WTC11 (cell line): Measurements from ENCODE around the gene SURF2. TPM values are rescaled to one million over a fixed set of nuclear protein-coding genes. Genes with fewer than 3 reads are reported as not detected.

ENCODE experiments used
- ARID4B ChIP-seq: sonication (generic); formaldehyde crosslinking; IDR thresholded peaks from 2 replicates; pipeline ENCODE4 v1.8.0; 2023; ENCODE audit warnings: missing genetic modification reagents, mild to moderate bottlenecking, borderline replicate concordance
- ATF1 ChIP-seq: sonication (generic); formaldehyde crosslinking; IDR thresholded peaks from 2 replicates; pipeline ENCODE4 v1.8.1; 2023; ENCODE audit warnings: mild to moderate bottlenecking, moderate library complexity, missing genetic modification reagents
- GABPB1 ChIP-seq: sonication (generic); formaldehyde crosslinking; IDR thresholded peaks from 2 replicates; pipeline ENCODE4 v1.8.1; 2023; ENCODE audit warnings: mild to moderate bottlenecking, missing genetic modification reagents
- IRF1 ChIP-seq: sonication (generic); formaldehyde crosslinking; IDR thresholded peaks from 2 replicates; pipeline ENCODE4 v1.8.0; 2023; ENCODE audit warnings: missing genetic modification reagents
- NR1H2 ChIP-seq: sonication (generic); formaldehyde crosslinking; IDR thresholded peaks from 2 replicates; pipeline ENCODE4 v1.9.0; 2021; ENCODE audit warnings: mild to moderate bottlenecking, moderate library complexity, missing genetic modification reagents
- NR3C1 ChIP-seq: sonication (generic); formaldehyde crosslinking; conservative IDR thresholded peaks from 2 replicates; pipeline ENCODE4 v1.8.1; 2023; ENCODE audit warnings: low read depth, mild to moderate bottlenecking, missing genetic modification reagents
- RELA ChIP-seq: sonication (generic); formaldehyde crosslinking; IDR thresholded peaks from 2 replicates; pipeline ENCODE4 v1.8.1; 2022; ENCODE audit warnings: missing genetic modification reagents, mild to moderate bottlenecking, borderline replicate concordance
- RORB ChIP-seq: fragments of 250-450 bp; sonication (Bioruptor Pico); IDR thresholded peaks from 2 replicates; pipeline ENCODE4 v1.9.0; 2021; ENCODE audit warnings: mild to moderate bottlenecking
- SMAD3 ChIP-seq: sonication (generic); formaldehyde crosslinking; IDR thresholded peaks from 2 replicates; pipeline ENCODE4 v1.8.0; 2022; ENCODE audit warnings: missing genetic modification reagents, mild to moderate bottlenecking, borderline replicate concordance
- SP1 ChIP-seq: sonication (generic); formaldehyde crosslinking; conservative IDR thresholded peaks from 2 replicates; pipeline ENCODE4 v1.8.1; 2022; ENCODE audit warnings: missing genetic modification reagents
- TCF7 ChIP-seq: sonication (generic); formaldehyde crosslinking; IDR thresholded peaks from 2 replicates; pipeline ENCODE4 v1.8.0; 2022; ENCODE audit warnings: mild to moderate bottlenecking, low read depth, missing genetic modification reagents, moderate library complexity
- TP53 ChIP-seq: sonication (generic); formaldehyde crosslinking; IDR thresholded peaks from 2 replicates; pipeline ENCODE4 v1.8.1; 2023; ENCODE audit warnings: mild to moderate bottlenecking, missing genetic modification reagents
- ZBTB43 ChIP-seq: sonication (generic); formaldehyde crosslinking; IDR thresholded peaks from 2 replicates; pipeline ENCODE4 v1.8.1; 2023; ENCODE audit warnings: mild to moderate bottlenecking, missing genetic modification reagents
- ZNF121 ChIP-seq: sonication (generic); formaldehyde crosslinking; IDR thresholded peaks from 2 replicates; pipeline ENCODE4 v1.8.0; 2023; ENCODE audit warnings: missing genetic modification reagents
- ZNF232 ChIP-seq: sonication (generic); formaldehyde crosslinking; IDR thresholded peaks from 2 replicates; pipeline ENCODE4 v1.8.0; 2022; ENCODE audit warnings: mild to moderate bottlenecking, missing genetic modification reagents
- ZNF423 ChIP-seq: fragments of 250-450 bp; sonication (Bioruptor Pico); IDR thresholded peaks from 2 replicates; pipeline ENCODE4 v2.1.2; 2022; ENCODE audit warnings: mild to moderate bottlenecking, moderate library complexity
- total RNA-seq: library from RNA; stranded (reverse); gene quantifications from 3 replicates; pipeline ENCODE4 v1.2.3, GENCODE V29; 2021
- TF ChIP-seq, protein P1 (sequence below): sonication (generic); formaldehyde crosslinking; IDR thresholded peaks from 2 replicates; pipeline ENCODE4 v1.8.0; 2022; ENCODE audit warnings: mild to moderate bottlenecking, missing genetic modification reagents
- TF ChIP-seq, protein P2 (sequence below): sonication (generic); formaldehyde crosslinking; IDR thresholded peaks from 2 replicates; pipeline ENCODE4 v1.8.0; 2023; ENCODE audit warnings: mild to moderate bottlenecking, missing genetic modification reagents
- TF ChIP-seq, protein P3 (sequence below): fragments of 250-450 bp; sonication (Bioruptor Pico); IDR thresholded peaks from 2 replicates; pipeline ENCODE4 v1.9.0; 2021; ENCODE audit warnings: mild to moderate bottlenecking
- TF ChIP-seq, protein P4 (sequence below): sonication (generic); formaldehyde crosslinking; IDR thresholded peaks from 2 replicates; pipeline ENCODE4 v1.8.1; 2023; ENCODE audit warnings: mild to moderate bottlenecking, missing genetic modification reagents, borderline replicate concordance

SURF2 gene
- total RNA-seq, 1 experiment from 2014 or later: 33.3 TPM

DNA sequence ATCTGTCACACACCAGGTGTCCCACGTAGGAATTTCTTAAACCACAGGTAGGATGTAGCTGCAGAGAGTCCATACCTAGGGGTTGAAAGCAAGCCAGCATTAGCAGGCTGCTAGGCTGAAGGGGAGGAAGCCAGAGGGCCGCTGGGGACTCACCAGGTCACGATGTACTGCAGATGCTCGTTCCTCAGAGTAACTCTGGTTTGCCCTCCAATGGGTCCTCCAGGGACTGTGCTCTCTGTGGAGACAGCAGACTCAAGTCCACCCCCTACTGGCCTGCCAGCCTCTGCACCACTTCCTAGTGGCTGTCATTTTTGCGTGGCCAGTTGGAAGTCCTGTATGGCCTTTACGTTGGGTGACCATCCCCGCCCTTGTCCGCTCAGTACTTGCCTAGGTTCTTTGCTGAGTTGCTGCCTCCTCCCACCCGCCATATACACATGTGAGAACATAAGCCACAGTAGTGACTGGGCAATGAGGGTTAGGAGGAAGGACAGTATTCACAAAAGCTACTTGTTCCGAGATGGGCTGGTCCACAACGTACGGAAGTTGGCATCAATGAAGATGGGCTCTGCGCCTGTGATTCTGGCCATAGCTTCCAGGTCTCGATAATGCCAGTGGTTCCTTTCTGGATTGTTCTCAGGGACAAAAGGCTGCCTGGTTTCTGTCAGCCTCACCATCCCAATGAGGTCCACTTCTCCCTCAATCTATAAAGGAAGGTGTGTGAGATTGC, 4.3 kb upstream of the SURF2 start (continued):
- TF ChIP-seq ZNF423 (CRISPR knock-in tag): no peak
- TF ChIP-seq, protein P1, sequence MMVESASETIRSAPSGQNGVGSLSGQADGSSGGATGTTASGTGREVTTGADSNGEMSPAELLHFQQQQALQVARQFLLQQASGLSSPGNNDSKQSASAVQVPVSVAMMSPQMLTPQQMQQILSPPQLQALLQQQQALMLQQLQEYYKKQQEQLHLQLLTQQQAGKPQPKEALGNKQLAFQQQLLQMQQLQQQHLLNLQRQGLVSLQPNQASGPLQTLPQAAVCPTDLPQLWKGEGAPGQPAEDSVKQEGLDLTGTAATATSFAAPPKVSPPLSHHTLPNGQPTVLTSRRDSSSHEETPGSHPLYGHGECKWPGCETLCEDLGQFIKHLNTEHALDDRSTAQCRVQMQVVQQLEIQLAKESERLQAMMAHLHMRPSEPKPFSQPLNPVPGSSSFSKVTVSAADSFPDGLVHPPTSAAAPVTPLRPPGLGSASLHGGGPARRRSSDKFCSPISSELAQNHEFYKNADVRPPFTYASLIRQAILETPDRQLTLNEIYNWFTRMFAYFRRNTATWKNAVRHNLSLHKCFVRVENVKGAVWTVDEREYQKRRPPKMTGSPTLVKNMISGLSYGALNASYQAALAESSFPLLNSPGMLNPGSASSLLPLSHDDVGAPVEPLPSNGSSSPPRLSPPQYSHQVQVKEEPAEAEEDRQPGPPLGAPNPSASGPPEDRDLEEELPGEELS (CRISPR knock-in tag): no peak
- TF ChIP-seq ZBTB43 (CRISPR knock-in tag): no peak
- TF ChIP-seq, protein P2, sequence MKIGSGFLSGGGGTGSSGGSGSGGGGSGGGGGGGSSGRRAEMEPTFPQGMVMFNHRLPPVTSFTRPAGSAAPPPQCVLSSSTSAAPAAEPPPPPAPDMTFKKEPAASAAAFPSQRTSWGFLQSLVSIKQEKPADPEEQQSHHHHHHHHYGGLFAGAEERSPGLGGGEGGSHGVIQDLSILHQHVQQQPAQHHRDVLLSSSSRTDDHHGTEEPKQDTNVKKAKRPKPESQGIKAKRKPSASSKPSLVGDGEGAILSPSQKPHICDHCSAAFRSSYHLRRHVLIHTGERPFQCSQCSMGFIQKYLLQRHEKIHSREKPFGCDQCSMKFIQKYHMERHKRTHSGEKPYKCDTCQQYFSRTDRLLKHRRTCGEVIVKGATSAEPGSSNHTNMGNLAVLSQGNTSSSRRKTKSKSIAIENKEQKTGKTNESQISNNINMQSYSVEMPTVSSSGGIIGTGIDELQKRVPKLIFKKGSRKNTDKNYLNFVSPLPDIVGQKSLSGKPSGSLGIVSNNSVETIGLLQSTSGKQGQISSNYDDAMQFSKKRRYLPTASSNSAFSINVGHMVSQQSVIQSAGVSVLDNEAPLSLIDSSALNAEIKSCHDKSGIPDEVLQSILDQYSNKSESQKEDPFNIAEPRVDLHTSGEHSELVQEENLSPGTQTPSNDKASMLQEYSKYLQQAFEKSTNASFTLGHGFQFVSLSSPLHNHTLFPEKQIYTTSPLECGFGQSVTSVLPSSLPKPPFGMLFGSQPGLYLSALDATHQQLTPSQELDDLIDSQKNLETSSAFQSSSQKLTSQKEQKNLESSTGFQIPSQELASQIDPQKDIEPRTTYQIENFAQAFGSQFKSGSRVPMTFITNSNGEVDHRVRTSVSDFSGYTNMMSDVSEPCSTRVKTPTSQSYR (CRISPR knock-in tag): 0 out of 2 replicates have a peak, but pooled peaks have one; percentile 43
- TF ChIP-seq TP53 (CRISPR knock-in tag): no peak
- no peak for TF ChIP-seq ATF1 (CRISPR knock-in tag)
- no peak for TF ChIP-seq ARID4B (CRISPR knock-in tag)
- TF ChIP-seq NR3C1: no peak
- TF ChIP-seq SMAD3 (CRISPR knock-in tag): no peak; the same call in 1 of the 2 replicates
- TF ChIP-seq TCF7 (CRISPR knock-in tag): no peak
- TF ChIP-seq SP1 (CRISPR knock-in tag): peak; percentile 41; the same call in 1 of the 2 replicates
- no peak for TF ChIP-seq RELA (CRISPR knock-in tag)
- no peak; the same call in 1 of the 2 replicates for TF ChIP-seq ZNF232 (CRISPR knock-in tag)
- TF ChIP-seq ZNF121 (CRISPR knock-in tag): no peak
- TF ChIP-seq, protein P3, sequence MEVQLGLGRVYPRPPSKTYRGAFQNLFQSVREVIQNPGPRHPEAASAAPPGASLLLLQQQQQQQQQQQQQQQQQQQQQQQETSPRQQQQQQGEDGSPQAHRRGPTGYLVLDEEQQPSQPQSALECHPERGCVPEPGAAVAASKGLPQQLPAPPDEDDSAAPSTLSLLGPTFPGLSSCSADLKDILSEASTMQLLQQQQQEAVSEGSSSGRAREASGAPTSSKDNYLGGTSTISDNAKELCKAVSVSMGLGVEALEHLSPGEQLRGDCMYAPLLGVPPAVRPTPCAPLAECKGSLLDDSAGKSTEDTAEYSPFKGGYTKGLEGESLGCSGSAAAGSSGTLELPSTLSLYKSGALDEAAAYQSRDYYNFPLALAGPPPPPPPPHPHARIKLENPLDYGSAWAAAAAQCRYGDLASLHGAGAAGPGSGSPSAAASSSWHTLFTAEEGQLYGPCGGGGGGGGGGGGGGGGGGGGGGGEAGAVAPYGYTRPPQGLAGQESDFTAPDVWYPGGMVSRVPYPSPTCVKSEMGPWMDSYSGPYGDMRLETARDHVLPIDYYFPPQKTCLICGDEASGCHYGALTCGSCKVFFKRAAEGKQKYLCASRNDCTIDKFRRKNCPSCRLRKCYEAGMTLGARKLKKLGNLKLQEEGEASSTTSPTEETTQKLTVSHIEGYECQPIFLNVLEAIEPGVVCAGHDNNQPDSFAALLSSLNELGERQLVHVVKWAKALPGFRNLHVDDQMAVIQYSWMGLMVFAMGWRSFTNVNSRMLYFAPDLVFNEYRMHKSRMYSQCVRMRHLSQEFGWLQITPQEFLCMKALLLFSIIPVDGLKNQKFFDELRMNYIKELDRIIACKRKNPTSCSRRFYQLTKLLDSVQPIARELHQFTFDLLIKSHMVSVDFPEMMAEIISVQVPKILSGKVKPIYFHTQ (CRISPR knock-in tag): peak; percentile 38
- no peak for TF ChIP-seq IRF1
- TF ChIP-seq, protein P4, sequence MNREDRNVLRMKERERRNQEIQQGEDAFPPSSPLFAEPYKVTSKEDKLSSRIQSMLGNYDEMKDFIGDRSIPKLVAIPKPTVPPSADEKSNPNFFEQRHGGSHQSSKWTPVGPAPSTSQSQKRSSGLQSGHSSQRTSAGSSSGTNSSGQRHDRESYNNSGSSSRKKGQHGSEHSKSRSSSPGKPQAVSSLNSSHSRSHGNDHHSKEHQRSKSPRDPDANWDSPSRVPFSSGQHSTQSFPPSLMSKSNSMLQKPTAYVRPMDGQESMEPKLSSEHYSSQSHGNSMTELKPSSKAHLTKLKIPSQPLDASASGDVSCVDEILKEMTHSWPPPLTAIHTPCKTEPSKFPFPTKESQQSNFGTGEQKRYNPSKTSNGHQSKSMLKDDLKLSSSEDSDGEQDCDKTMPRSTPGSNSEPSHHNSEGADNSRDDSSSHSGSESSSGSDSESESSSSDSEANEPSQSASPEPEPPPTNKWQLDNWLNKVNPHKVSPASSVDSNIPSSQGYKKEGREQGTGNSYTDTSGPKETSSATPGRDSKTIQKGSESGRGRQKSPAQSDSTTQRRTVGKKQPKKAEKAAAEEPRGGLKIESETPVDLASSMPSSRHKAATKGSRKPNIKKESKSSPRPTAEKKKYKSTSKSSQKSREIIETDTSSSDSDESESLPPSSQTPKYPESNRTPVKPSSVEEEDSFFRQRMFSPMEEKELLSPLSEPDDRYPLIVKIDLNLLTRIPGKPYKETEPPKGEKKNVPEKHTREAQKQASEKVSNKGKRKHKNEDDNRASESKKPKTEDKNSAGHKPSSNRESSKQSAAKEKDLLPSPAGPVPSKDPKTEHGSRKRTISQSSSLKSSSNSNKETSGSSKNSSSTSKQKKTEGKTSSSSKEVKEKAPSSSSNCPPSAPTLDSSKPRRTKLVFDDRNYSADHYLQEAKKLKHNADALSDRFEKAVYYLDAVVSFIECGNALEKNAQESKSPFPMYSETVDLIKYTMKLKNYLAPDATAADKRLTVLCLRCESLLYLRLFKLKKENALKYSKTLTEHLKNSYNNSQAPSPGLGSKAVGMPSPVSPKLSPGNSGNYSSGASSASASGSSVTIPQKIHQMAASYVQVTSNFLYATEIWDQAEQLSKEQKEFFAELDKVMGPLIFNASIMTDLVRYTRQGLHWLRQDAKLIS: no peak
- TF ChIP-seq RORB: no peak
- no peak for TF ChIP-seq NR1H2 (CRISPR knock-in tag)
- TF ChIP-seq GABPB1 (CRISPR knock-in tag): peak; percentile 40; the same call in 1 of the 2 replicates
